Thyroid gland (tissue), 4 donors: ENCODE measurements around the gene COL23A1. TPM values are rescaled to one million over a fixed set of nuclear protein-coding genes. Genes with fewer than 3 reads are reported as not detected.

Experiments
- DNase-seq, 2 donors: peaks; one replicate each; pipeline ENCODE4 v3.0.0-alpha.2; 2019
- H3K27ac ChIP-seq, 3 donors: fragments of 200-600 bp; sonication (generic); 1 replicate in 2 of 3; 2 replicates in 1 of 3; pipeline ENCODE4 v1.5.1; 2016 to 2019; ENCODE audit warnings: mild to moderate bottlenecking in 1 of 3, moderate library complexity in 1 of 3
- H3K27me3 ChIP-seq: fragments of 200-600 bp; sonication (generic); one replicate; pipeline ENCODE4 v1.5.1; 2019
- H3K36me3 ChIP-seq, 2 donors: fragments of 200-600 bp; sonication (generic); one replicate each; pipeline ENCODE4 v1.5.1; 2016 to 2019
- H3K4me1 ChIP-seq, 2 donors: fragments of 200-600 bp; sonication (generic); one replicate each; pipeline ENCODE4 v1.5.1; 2017 to 2019
- H3K4me3 ChIP-seq, 3 donors: fragments of 200-600 bp; sonication (generic); replicated peaks in 1 of 3; 1 replicate in 2 of 3; 2 replicates in 1 of 3; pipeline ENCODE4 v1.5.1; 2016; ENCODE audit warnings: mild to moderate bottlenecking in 1 of 3
- H3K9me3 ChIP-seq: fragments of 200-600 bp; sonication (generic); one replicate; pipeline ENCODE4 v1.5.1; 2017
- POLR2A ChIP-seq, 2 donors: fragments of 450-650 bp; IDR thresholded peaks; one replicate each; pipeline ENCODE4 v1.6.1; 2017; ENCODE audit warnings: antibody characterized with exemption in 2 of 2, mild to moderate bottlenecking in 2 of 2, moderate library complexity in 1 of 2
- WGBS, 2 donors: methylation state at CpG; one replicate each; pipeline ENCODE4 v1.1.5; 2017; 5-methylcytosine and 5-hydroxymethylcytosine counted together
- intact Hi-C: fragments of 100-400 bp; cut with DNase I; formaldehyde crosslinking; loops from one replicate; pipeline ENCODE4 v1.15.1; 2023
- total RNA-seq, 4 donors: library from RNA; depleted of rRNA; stranded (reverse); fragments of >200 nt; gene quantifications; one replicate each; pipeline ENCODE4 v1.2.3, GENCODE V29; 2016
- TF ChIP-seq, protein P1 (sequence below), 6 experiments: fragments of 200-600 bp in 3 of 6; fragments of 450-650 bp in 3 of 6; sonication (generic) in 3 of 6; IDR thresholded peaks; one replicate each; pipeline ENCODE4 v1.5.1; 2016 to 2019; ENCODE audit warnings: antibody characterized with exemption in 6 of 6, mild to moderate bottlenecking in 2 of 6, inconsistent platforms in 1 of 6, moderate library complexity in 1 of 6

COL23A1 gene
- total RNA-seq, 4 donors from 2014 or later = 76.6 to 108 (median 95.7) TPM

DNA sequence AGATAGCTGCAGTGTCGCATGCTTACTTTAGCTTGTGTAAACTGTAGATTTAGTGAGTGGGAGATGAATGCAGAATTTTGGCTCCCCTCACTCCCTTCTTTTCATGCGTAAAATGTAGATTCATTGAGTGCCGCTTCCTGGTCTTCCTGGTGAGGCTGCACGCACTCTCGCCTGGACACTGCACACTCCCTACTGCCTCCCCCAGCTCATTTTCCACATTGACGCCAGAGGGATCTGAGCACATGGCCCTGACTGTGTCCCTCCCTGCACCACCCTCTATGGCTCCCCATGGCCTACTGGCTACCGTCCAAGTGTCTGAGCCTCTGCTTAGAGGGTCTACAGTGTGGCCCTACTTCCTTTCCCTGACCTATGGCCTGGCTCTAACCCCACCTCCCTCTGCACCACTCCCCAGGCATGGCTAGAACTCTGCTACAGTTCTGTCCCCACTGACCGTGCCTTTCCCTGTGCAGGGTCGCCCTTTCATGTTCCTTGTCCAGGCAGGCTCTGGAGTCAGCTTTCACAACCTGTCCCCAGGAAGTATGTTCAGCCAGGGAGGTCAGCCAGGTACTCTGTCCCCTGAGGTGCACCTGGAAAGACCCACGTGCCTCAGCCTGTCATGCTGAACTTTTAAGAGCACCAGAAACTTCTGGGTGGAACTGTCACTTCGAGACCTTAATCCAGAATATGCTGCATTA, 160.6 kb downstream of the COL23A1 start:
- H3K36me3 ChIP-seq = no peaks in the 10 kb centered on the region
- H3K4me3 ChIP-seq = no peak overlapping the region
- peaks cover 53 to 58% of the 10 kb centered on the region in 2 donors for H3K4me1 ChIP-seq
- intact Hi-C loops = no loop called here
- peak overlapping the region; percentile 94 to 96 (median 95) for H3K27ac ChIP-seq
- TF ChIP-seq, protein P1, sequence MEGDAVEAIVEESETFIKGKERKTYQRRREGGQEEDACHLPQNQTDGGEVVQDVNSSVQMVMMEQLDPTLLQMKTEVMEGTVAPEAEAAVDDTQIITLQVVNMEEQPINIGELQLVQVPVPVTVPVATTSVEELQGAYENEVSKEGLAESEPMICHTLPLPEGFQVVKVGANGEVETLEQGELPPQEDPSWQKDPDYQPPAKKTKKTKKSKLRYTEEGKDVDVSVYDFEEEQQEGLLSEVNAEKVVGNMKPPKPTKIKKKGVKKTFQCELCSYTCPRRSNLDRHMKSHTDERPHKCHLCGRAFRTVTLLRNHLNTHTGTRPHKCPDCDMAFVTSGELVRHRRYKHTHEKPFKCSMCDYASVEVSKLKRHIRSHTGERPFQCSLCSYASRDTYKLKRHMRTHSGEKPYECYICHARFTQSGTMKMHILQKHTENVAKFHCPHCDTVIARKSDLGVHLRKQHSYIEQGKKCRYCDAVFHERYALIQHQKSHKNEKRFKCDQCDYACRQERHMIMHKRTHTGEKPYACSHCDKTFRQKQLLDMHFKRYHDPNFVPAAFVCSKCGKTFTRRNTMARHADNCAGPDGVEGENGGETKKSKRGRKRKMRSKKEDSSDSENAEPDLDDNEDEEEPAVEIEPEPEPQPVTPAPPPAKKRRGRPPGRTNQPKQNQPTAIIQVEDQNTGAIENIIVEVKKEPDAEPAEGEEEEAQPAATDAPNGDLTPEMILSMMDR (IDR thresholded peaks at IDR 0.05) = no peak
- peak in 1 of 2 donors; percentile 34 for TF ChIP-seq POLR2A (IDR thresholded peaks at IDR 0.05)
- no peaks in the 10 kb centered on the region for H3K27me3 ChIP-seq
- peak; percentile 89 to 91 for DNase-seq
- no peaks in the 10 kb centered on the region for H3K9me3 ChIP-seq
- 43 to 52% methylated on average over 11 of the region's 11 CpGs for WGBS, 2 donors

DNA sequence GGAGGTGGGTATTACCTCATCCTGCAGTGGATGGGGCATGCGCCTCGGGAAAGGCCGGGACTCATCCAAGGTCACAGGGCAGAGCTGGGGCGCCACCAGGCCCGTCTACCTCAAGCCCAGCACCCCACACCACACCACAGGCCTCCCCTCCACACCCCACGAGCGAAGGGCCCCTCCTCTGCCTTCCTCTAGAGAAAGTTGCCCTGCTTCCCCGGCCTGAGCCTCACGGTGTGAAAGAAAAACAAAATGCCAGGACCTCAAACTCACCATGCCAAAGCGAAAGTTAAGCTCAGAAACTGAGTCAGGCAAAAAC, 161.1 kb downstream of the COL23A1 start:
- no peaks in the 10 kb centered on the region for H3K27me3 ChIP-seq
- no peaks in the 10 kb centered on the region for H3K9me3 ChIP-seq
- peaks cover 48 to 53% of the 10 kb centered on the region in 2 donors for H3K4me1 ChIP-seq
- H3K36me3 ChIP-seq = no peaks in the 10 kb centered on the region
- H3K4me3 ChIP-seq = no peak overlapping the region
- H3K27ac ChIP-seq = peak overlapping the region; percentile 94 to 96 (median 95)
- no peak for TF ChIP-seq POLR2A (IDR thresholded peaks at IDR 0.05)
- TF ChIP-seq, protein P1 (IDR thresholded peaks at IDR 0.05) = no peak
- WGBS, 2 donors = 49 to 51% methylated on average over 6 to 10 of the region's 10 CpGs
- intact Hi-C loops = no loop called here
- DNase-seq = no peak

DNA sequence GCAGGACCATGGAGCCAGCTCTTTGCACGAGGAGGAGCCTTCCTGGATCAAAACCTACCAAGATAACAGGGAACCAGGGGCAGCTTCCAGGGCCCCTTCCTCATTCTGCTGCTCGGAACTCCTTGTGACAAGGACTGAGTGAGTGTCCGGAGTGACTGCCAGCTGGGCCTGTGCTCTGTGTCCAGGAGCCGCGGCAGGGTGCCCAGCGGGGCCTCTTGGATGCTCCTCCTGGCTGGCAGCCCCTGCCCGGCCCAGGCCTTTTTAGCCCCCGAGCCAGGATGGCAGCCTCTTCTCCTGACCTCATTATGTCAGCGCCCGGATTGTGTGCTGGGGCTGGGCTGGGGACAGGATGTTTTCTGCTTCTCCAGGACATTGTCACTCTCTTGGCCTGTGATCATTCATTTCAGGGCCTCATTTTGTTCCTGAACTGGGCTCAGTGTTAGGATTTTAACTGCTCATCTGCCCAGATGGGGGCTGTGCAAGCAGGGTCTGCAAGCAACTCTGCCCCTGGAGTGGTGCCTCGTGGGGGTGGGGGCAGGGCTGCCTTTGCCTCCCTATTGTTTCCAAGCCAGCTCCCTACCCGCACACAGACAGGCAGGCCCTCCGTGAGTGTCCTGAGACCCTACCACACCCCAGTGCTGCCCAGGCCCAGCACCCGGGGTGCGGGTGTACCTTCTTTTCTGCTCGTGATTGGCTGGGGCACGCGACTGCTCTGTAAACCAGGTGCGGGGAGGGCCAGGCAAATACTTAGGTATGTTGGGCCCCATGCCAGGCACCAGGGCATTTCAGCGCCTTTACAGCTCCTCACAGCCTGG, 161.6 kb downstream of the COL23A1 start:
- WGBS, 2 donors = 25 to 37% methylated on average over 5 to 13 of the region's 20 CpGs
- H3K4me1 ChIP-seq = peaks cover 42 to 48% of the 10 kb centered on the region in 2 donors
- no peaks in the 10 kb centered on the region for H3K27me3 ChIP-seq
- H3K27ac ChIP-seq = peak overlapping the region; percentile 94 to 96 (median 95)
- no peak overlapping the region for H3K4me3 ChIP-seq
- peak; percentile 90 for DNase-seq
- no peak for TF ChIP-seq POLR2A (IDR thresholded peaks at IDR 0.05)
- no peaks in the 10 kb centered on the region for H3K9me3 ChIP-seq
- intact Hi-C loops = no loop called here
- H3K36me3 ChIP-seq = no peaks in the 10 kb centered on the region

DNA sequence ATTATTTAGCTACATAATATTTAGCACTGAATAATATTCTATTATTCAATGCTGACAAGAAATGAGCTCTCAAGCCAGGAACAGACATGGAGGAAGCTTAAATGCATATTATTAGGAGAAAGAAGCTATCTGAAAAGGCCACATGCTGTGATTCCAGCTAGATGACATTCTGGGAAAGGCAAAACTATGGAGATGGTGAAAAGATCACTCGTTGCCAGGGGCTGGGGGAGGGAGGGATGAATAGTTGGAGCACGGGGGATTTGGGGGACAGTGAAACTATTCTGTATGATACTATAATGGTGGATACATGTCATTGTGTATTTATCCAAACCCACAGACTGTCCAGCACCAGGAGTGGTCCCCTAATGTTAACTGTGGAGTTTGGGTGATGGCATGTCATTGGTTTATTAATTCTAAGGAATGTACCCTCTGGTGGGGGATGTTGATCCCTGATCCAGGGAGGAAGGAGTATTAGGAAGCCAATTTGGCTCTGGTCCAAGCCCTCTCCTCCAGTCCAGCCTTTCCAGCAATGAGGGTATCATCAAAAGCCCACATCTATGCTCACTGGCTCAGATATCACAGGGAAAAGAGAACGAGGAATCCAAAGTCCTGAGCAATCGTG, 162.5 kb downstream of the COL23A1 start:
- Histone ChIP-seq H3K9me3 (no peaks in the 10 kb centered on the region), H3K4me3 (no peak overlapping the region), H3K27ac (peak overlapping the region; percentile 94 to 96 (median 95)), H3K36me3 (no peaks in the 10 kb centered on the region), H3K27me3 (no peaks in the 10 kb centered on the region), H3K4me1 (peaks cover 33 to 39% of the 10 kb centered on the region in 2 donors)
- DNase-seq = no peak
- intact Hi-C loops = no loop called here
- WGBS, 2 donors = 76 to 89% methylated on average over 4 of the region's 4 CpGs
- no peak for TF ChIP-seq POLR2A (IDR thresholded peaks at IDR 0.05)
- TF ChIP-seq, protein P1 (IDR thresholded peaks at IDR 0.05) = no peak

DNA sequence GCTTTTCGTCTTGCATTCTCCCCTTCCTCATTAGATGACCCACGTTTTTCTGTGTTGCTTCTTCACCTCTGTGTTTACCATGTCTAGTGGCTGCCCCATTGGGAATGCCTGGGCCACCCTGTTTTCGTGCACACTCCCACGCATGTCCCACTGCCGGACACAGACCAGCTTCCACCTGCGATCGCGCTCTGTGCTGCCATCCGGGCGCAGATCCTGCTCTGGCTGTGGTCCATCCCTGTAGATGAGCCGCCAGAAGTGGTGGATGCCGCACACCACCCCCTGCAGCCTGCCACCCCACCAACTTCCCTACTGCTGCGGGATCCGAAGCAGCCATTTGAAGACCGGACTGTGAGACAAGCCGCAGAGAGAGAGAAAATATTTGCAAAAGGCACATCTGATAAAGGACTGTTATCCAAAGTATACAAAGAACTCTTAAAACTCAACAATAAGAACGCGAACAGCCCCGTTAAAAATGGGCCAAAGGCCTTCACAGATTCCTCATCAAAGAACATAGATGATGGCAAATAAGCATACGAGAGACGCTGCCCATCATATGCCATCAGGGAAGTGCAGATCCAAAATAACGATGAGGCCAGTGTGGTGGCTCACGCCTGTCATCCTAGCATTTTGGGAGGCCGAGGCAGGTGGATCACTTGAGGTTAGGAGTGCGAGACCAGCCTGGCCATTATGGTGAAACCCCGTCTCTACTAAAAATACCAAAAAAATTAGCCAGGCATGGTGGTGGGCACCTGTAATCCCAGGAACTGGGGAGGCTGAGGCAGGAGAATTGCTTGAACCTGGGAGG, 163.7 kb downstream of the COL23A1 start:
- Histone ChIP-seq H3K4me1 (peaks cover 28 to 30% of the 10 kb centered on the region in 2 donors), H3K27me3 (no peaks in the 10 kb centered on the region), H3K36me3 (no peaks in the 10 kb centered on the region), H3K27ac (no peak overlapping the region), H3K9me3 (no peaks in the 10 kb centered on the region), H3K4me3 (no peak overlapping the region)
- intact Hi-C loops = no loop called here
- DNase-seq = no peak
- TF ChIP-seq POLR2A (IDR thresholded peaks at IDR 0.05) = no peak
- TF ChIP-seq, protein P1 (IDR thresholded peaks at IDR 0.05) = no peak
- WGBS, 2 donors = 92 to 93% methylated on average over 26 of the region's 26 CpGs
